ENCODE results near the gene MTURN.

DNA sequence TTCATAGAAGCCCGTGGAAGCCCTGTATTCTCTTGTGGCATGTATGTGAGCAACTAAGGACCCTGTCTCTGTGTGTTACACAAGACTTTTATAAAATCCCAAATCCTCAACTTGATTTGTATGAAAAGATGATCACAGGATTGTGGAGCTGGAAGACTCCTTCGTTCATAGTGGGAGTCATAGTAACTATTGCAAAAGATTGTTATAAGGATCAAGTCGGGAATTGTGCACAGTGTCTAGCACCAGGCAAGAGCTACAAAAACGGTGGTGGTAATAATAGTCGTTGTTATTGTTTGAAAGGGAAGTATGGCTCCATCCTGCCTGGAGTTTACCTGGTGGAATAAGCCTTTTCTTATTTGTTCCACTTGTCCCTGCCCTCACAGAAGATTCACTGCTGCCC lies 42.8 kb upstream of the MTURN start:
- TF ChIP-seq, protein P1, sequence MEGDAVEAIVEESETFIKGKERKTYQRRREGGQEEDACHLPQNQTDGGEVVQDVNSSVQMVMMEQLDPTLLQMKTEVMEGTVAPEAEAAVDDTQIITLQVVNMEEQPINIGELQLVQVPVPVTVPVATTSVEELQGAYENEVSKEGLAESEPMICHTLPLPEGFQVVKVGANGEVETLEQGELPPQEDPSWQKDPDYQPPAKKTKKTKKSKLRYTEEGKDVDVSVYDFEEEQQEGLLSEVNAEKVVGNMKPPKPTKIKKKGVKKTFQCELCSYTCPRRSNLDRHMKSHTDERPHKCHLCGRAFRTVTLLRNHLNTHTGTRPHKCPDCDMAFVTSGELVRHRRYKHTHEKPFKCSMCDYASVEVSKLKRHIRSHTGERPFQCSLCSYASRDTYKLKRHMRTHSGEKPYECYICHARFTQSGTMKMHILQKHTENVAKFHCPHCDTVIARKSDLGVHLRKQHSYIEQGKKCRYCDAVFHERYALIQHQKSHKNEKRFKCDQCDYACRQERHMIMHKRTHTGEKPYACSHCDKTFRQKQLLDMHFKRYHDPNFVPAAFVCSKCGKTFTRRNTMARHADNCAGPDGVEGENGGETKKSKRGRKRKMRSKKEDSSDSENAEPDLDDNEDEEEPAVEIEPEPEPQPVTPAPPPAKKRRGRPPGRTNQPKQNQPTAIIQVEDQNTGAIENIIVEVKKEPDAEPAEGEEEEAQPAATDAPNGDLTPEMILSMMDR (IDR thresholded peaks at IDR 0.05): no peak
- TF ChIP-seq POLR2A (IDR thresholded peaks at IDR 0.05): no peak

Measured in thyroid gland (tissue), 4 donors.